Gastrocnemius medialis (tissue), 4 donors: ENCODE data around the gene BRIP1.

Experiments
- POLR2A ChIP-seq, 2 donors: fragments of 450-650 bp; IDR thresholded peaks; one replicate each; pipeline ENCODE4 v1.6.1; 2017; ENCODE audit warnings: antibody characterized with exemption in 2 of 2, mild to moderate bottlenecking in 2 of 2, moderate library complexity in 2 of 2
- TF ChIP-seq, protein P1 (sequence below), 5 experiments: fragments of 450-650 bp in 3 of 5; fragments of 200-600 bp in 2 of 5; sonication (generic) in 2 of 5; IDR thresholded peaks in 4 of 5; conservative IDR thresholded peaks in 1 of 5; 1 replicate in 4 of 5; 2 replicates in 1 of 5; pipeline ENCODE4 v1.5.1; 2016 to 2019; ENCODE audit warnings: antibody characterized with exemption in 5 of 5, mild to moderate bottlenecking in 3 of 5, moderate library complexity in 3 of 5

- TF ChIP-seq, protein P1, sequence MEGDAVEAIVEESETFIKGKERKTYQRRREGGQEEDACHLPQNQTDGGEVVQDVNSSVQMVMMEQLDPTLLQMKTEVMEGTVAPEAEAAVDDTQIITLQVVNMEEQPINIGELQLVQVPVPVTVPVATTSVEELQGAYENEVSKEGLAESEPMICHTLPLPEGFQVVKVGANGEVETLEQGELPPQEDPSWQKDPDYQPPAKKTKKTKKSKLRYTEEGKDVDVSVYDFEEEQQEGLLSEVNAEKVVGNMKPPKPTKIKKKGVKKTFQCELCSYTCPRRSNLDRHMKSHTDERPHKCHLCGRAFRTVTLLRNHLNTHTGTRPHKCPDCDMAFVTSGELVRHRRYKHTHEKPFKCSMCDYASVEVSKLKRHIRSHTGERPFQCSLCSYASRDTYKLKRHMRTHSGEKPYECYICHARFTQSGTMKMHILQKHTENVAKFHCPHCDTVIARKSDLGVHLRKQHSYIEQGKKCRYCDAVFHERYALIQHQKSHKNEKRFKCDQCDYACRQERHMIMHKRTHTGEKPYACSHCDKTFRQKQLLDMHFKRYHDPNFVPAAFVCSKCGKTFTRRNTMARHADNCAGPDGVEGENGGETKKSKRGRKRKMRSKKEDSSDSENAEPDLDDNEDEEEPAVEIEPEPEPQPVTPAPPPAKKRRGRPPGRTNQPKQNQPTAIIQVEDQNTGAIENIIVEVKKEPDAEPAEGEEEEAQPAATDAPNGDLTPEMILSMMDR (IDR thresholded peaks at IDR 0.05 in 4 of 5, conservative IDR thresholded peaks at IDR 0.05 in 1 of 5): no peak
- no peak for TF ChIP-seq POLR2A (IDR thresholded peaks at IDR 0.05)
Observed at GRCh38 chr17:61813211-61813610, 50.1 kb downstream of the BRIP1 start.
